CD14-positive monocyte (primary cell): ENCODE measurements around the gene DDX27. TPM values are rescaled to one million over a fixed set of nuclear protein-coding genes. Genes with fewer than 3 reads are reported as not detected.

Experiments used
- DNase-seq, 3 donors: peaks; one replicate each; pipeline ENCODE4 v3.0.0-alpha.2; 2011 to 2022
- H2AFZ ChIP-seq: 2 replicates; pipeline ENCODE4 v1.6.0; 2012; ENCODE audit warnings: mild to moderate bottlenecking, low read depth, low read length, inconsistent platforms; ENCODE audit not compliant: insufficient read depth, poor library complexity, severe bottlenecking
- H3K27ac ChIP-seq, 2 donors: 1 replicate in 1 of 2; 2 replicates in 1 of 2; pipeline ENCODE4 v1.5.1; 2012 to 2013; ENCODE audit warnings: low read length in 2 of 2, control low read depth in 1 of 2, inconsistent platforms in 1 of 2, low read depth in 1 of 2, mild to moderate bottlenecking in 1 of 2
- H3K27me3 ChIP-seq, 2 donors: one replicate each; pipeline versions ENCODE4 v1.6.0 to v1.6.1; 2011 to 2013; ENCODE audit warnings: low read length in 2 of 2; ENCODE audit not compliant: control insufficient read depth in 2 of 2, insufficient read depth in 2 of 2
- H3K36me3 ChIP-seq, 2 donors: replicated peaks in 1 of 2; 1 replicate in 1 of 2; 2 replicates in 1 of 2; pipeline versions ENCODE4 v1.5.1 to v1.6.1; 2012 to 2013; ENCODE audit warnings: low read length in 2 of 2, control low read depth in 1 of 2, inconsistent platforms in 1 of 2, mild to moderate bottlenecking in 1 of 2; ENCODE audit not compliant: insufficient read depth in 2 of 2, control insufficient read depth in 1 of 2
- H3K4me1 ChIP-seq, 2 donors: 1 replicate in 1 of 2; 2 replicates in 1 of 2; pipeline versions ENCODE4 v1.5.1 to v1.6.1; 2012 to 2013; ENCODE audit warnings: low read length in 2 of 2, control low read depth in 1 of 2, inconsistent platforms in 1 of 2, mild to moderate bottlenecking in 1 of 2, moderate library complexity in 1 of 2; ENCODE audit not compliant: insufficient read depth in 2 of 2, control insufficient read depth in 1 of 2
- H3K4me2 ChIP-seq: replicated peaks from 2 replicates; pipeline ENCODE3; 2012; ENCODE audit warnings: low read length, moderate library complexity, mild to moderate bottlenecking; ENCODE audit not compliant: poor library complexity, severe bottlenecking; ENCODE audit errors: extremely low read depth
- H3K4me3 ChIP-seq, 3 experiments: fragments of 200-600 bp in 1 of 3; sonication (generic) in 1 of 3; replicated peaks in 1 of 3; 1 replicate in 2 of 3; 2 replicates in 1 of 3; pipeline ENCODE4 v1.5.1; 2011 to 2013; ENCODE audit warnings: low read length in 3 of 3, mild to moderate bottlenecking in 3 of 3, control low read depth in 2 of 3, low read depth in 2 of 3, inconsistent platforms in 1 of 3, moderate library complexity in 1 of 3
- H3K79me2 ChIP-seq: 2 replicates; pipeline ENCODE4 v1.6.0; 2012; ENCODE audit warnings: mild to moderate bottlenecking, control low read depth, inconsistent platforms, low read length, moderate library complexity; ENCODE audit not compliant: insufficient read depth
- H3K9ac ChIP-seq: 2 replicates; pipeline ENCODE4 v1.6.0; 2017; ENCODE audit warnings: low read length, mild to moderate bottlenecking; ENCODE audit not compliant: insufficient read depth, poor library complexity, severe bottlenecking
- H3K9me3 ChIP-seq, 2 donors: replicated peaks in 1 of 2; 1 replicate in 1 of 2; 2 replicates in 1 of 2; pipeline versions ENCODE4 v1.5.1 to v1.6.1; 2012 to 2013; ENCODE audit warnings: low read length in 2 of 2, control low read depth in 1 of 2; ENCODE audit not compliant: control insufficient read depth in 1 of 2, insufficient read depth in 1 of 2
- H4K20me1 ChIP-seq: 2 replicates; pipeline ENCODE4 v1.6.0; 2012; ENCODE audit warnings: mild to moderate bottlenecking, low read length, control low read depth, moderate library complexity; ENCODE audit not compliant: insufficient read depth
- H3K27ac Mint-ChIP-seq, 7 donors: one replicate each; pipeline ENCODE4 v1.8.0; 2020; ENCODE audit warnings: mild to moderate bottlenecking in 7 of 7, mixed read lengths in 7 of 7, moderate library complexity in 6 of 7, inconsistent platforms in 2 of 7
- H3K27me3 Mint-ChIP-seq, 3 donors: one replicate each; pipeline ENCODE4 v1.8.0; 2021 to 2022; ENCODE audit warnings: low read depth in 3 of 3, mild to moderate bottlenecking in 3 of 3, mixed read lengths in 3 of 3, moderate library complexity in 3 of 3, inconsistent platforms in 1 of 3
- H3K36me3 Mint-ChIP-seq, 2 donors: one replicate each; pipeline ENCODE4 v1.8.0; 2020; ENCODE audit warnings: mixed read lengths in 2 of 2, inconsistent platforms in 1 of 2, mild to moderate bottlenecking in 1 of 2
- H3K4me1 Mint-ChIP-seq: one replicate; pipeline ENCODE4 v1.8.0; 2020; ENCODE audit warnings: mild to moderate bottlenecking, mixed read lengths
- H3K4me3 Mint-ChIP-seq, 2 donors: one replicate each; pipeline ENCODE4 v1.8.0; 2020; ENCODE audit warnings: mild to moderate bottlenecking in 2 of 2, mixed read lengths in 2 of 2, moderate library complexity in 1 of 2
- H3K9me3 Mint-ChIP-seq, 7 donors: one replicate each; pipeline ENCODE4 v1.8.0; 2020 to 2022; ENCODE audit warnings: mixed read lengths in 7 of 7, mild to moderate bottlenecking in 6 of 7, moderate library complexity in 6 of 7, inconsistent platforms in 2 of 7
- WGBS: methylation state at CpG from one replicate; pipeline ENCODE4 v1.1.5; 2013; ENCODE audit warnings: missing lambda C conversion rate; ENCODE audit not compliant: insufficient coverage; 5-methylcytosine and 5-hydroxymethylcytosine counted together
- intact Hi-C, 2 donors: fragments of 100-400 bp; cut with micrococcal nuclease; formaldehyde crosslinking; loops; one replicate each; pipeline versions ENCODE4 v1.15.0 to v1.15.1; 2023
- polyA plus RNA-seq, 3 donors: library from polyadenylated mRNA; depleted of rRNA in 1 of 3; unstranded in 2 of 3; stranded (reverse) in 1 of 3; fragments of 300-500 nt in 2 of 3; fragments of >200 nt in 1 of 3; fragmentation: Illumina TruSeq in 2 of 3; gene quantifications; 1 replicate in 2 of 3; 2 replicates in 1 of 3; pipeline ENCODE4 v1.2.3, GENCODE V29; 2012 to 2021
- TF ChIP-seq, protein P1 (sequence below): fragments of 200-600 bp; IDR thresholded peaks from one replicate; pipeline ENCODE4 v1.8.0; 2022; ENCODE audit warnings: antibody characterized with exemption, mild to moderate bottlenecking

DDX27 gene
- polyA plus RNA-seq, 3 donors = 13.8 to 31.5 (median 17.7) TPM

DNA sequence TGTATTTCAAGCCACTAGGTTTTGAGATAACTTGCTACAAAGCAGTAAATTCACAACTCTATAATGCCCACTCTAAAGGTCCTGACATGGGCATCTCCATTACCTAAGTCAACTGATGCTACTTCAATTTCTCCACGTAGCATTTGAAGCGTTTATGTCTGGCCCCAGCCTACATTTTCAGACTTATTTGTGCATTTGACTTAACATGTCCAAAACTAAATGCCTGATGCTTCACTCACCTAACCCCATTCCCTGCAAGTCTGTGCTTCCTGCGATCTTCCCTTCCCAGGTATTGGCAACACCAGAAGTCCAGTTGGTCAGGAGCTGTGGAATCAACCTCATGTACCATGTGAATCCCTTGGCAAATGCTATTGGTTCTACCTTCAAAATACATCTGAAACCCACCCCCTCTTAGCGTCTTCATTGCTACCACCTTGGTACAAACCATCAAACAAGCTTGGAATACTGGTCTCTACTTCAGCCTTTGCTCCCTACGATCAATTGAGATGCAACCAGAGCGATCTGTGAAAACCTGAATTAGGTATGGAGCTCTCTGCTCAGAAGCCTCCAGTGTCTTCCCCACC lies 71.5 kb downstream of the DDX27 start:
- Histone ChIP-seq H3K9ac (no peak overlapping the region), H3K9me3 (peaks cover 17 to 26% of the 10 kb centered on the region in 2 donors), H3K4me1 (no peaks in the 10 kb centered on the region), H3K27me3 (no peaks in the 10 kb centered on the region), H3K4me2 (no peak overlapping the region), H3K79me2 (peaks cover 38% of the 10 kb centered on the region), H3K4me3 (no peak overlapping the region), H3K36me3 (peaks cover 57 to 79% of the 10 kb centered on the region in 2 donors), H2AFZ (no peak overlapping the region), H3K27ac (peak overlapping the region in 1 of 2 donors; percentile 22), H4K20me1 (peaks cover 66% of the 10 kb centered on the region)
- no peak overlapping the region for H3K4me3 Mint-ChIP-seq
- peak overlapping the region in 2 of 7 donors; percentile 41 for H3K27ac Mint-ChIP-seq
- intact Hi-C loops = no loop called here
- H3K9me3 Mint-ChIP-seq = peaks cover 22 to 34% (median 29%) of the 10 kb centered on the region in 7 donors
- WGBS = 90% methylated on average over 6 of the region's 6 CpGs
- H3K27me3 Mint-ChIP-seq = no peaks in the 10 kb centered on the region
- TF ChIP-seq, protein P1, sequence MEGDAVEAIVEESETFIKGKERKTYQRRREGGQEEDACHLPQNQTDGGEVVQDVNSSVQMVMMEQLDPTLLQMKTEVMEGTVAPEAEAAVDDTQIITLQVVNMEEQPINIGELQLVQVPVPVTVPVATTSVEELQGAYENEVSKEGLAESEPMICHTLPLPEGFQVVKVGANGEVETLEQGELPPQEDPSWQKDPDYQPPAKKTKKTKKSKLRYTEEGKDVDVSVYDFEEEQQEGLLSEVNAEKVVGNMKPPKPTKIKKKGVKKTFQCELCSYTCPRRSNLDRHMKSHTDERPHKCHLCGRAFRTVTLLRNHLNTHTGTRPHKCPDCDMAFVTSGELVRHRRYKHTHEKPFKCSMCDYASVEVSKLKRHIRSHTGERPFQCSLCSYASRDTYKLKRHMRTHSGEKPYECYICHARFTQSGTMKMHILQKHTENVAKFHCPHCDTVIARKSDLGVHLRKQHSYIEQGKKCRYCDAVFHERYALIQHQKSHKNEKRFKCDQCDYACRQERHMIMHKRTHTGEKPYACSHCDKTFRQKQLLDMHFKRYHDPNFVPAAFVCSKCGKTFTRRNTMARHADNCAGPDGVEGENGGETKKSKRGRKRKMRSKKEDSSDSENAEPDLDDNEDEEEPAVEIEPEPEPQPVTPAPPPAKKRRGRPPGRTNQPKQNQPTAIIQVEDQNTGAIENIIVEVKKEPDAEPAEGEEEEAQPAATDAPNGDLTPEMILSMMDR = no peak
- peaks cover 60 to 86% of the 10 kb centered on the region in 2 donors for H3K36me3 Mint-ChIP-seq
- DNase-seq = no peak
- peaks cover 2% of the 10 kb centered on the region for H3K4me1 Mint-ChIP-seq

DNA sequence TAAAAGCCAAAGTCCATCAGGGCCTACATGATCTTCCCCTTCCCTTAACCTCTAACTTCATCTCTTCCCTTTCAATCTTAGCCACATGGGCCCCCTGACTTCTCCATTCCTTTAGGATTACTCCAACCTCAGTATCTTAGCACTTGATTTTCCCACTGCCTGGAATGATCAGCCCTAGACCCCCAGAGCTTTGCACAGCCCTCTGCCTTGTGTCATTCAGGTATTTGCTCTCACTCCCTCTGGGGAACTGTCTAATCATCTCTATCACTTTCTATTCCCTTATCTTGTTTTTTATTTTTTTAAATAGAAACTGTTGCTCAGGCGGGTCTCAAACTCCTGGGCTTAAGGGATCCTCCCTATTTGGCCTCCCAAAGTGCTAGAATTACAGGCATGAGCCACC lies 72.0 kb downstream of the DDX27 start:
- H3K4me1 Mint-ChIP-seq = peaks cover 2% of the 10 kb centered on the region
- H3K4me1 ChIP-seq = no peaks in the 10 kb centered on the region
- H3K9ac ChIP-seq = no peak overlapping the region
- peak overlapping the region in 3 of 7 donors; percentile 41 to 58 (median 42) for H3K27ac Mint-ChIP-seq
- no CpG with 5 or more reads among the region's 1 CpG for WGBS
- peaks cover 17 to 29% (median 24%) of the 10 kb centered on the region in 7 donors for H3K9me3 Mint-ChIP-seq
- no peak for DNase-seq
- peak overlapping the region in 1 of 2 donors; percentile 22 for H3K27ac ChIP-seq
- no peak overlapping the region for H3K4me3 Mint-ChIP-seq
- TF ChIP-seq, protein P1 = no peak
- peaks cover 33% of the 10 kb centered on the region for H3K79me2 ChIP-seq
- H3K9me3 ChIP-seq = peaks cover 12 to 21% of the 10 kb centered on the region in 2 donors
- H4K20me1 ChIP-seq = peaks cover 61% of the 10 kb centered on the region
- H3K4me3 ChIP-seq = no peak overlapping the region
- intact Hi-C loops = no loop called here
- H3K27me3 Mint-ChIP-seq = no peaks in the 10 kb centered on the region
- peaks cover 52 to 74% of the 10 kb centered on the region in 2 donors for H3K36me3 ChIP-seq
- H3K27me3 ChIP-seq = no peaks in the 10 kb centered on the region
- H3K4me2 ChIP-seq = no peak overlapping the region
- H2AFZ ChIP-seq = no peak overlapping the region
- H3K36me3 Mint-ChIP-seq = peaks cover 56 to 84% of the 10 kb centered on the region in 2 donors
